NB4 (cell line): Measurements from ENCODE around the gene B3GAT3.

Source experiments
- MAX ChIP-seq: IDR thresholded peaks from 2 replicates; pipeline ENCODE4 v1.6.1; 2011; ENCODE audit warnings: low read depth, low read length
- POLR2A ChIP-seq: IDR thresholded peaks from 2 replicates; pipeline ENCODE4 v1.6.1; 2011; ENCODE audit warnings: mild to moderate bottlenecking; ENCODE audit not compliant: insufficient read length; ENCODE audit errors: extremely low read depth

GRCh38 chr11:62610403-62610802 lies 11.4 kb downstream of the B3GAT3 start:
- TF ChIP-seq MAX (no peak), POLR2A (no peak)
